GM21576 (cell line): ENCODE measurements around the gene ARHGAP10.
"Not testable (repeated sequence)": the region's sequence is repeated elsewhere in the genome, so short reads cannot be mapped to it uniquely, and the experiment has no call there.

ENCODE experiments used
- ATAC-seq: cut with Tn5 transposase; IDR thresholded peaks from one replicate; pipeline ENCODE4 v1.9.1; 2021; ENCODE audit warnings: mild to moderate bottlenecking, moderate library complexity; ENCODE audit not compliant: unreplicated experiment

The ARHGAP10 gene

DNA sequence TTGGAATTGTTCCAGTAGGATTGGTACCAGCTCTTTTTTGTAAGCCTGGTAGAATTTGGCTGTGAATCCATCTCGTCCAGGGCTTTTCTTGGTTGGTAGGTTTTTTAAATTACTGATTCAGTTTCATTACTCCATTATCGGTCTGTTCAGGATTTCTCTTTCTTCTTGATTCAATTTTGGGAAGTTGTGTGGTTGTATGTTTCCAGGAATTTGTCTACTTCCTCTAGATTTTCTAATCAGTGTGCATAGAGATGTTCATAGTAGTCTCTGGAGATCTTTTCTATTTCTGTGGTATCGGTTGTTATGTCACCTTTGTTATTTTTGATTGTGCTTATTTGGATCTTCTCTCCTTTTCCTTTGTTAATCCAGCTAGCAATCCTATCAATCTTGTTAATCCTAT lies 248.7 kb downstream of the ARHGAP10 start:
- no peak for ATAC-seq

DNA sequence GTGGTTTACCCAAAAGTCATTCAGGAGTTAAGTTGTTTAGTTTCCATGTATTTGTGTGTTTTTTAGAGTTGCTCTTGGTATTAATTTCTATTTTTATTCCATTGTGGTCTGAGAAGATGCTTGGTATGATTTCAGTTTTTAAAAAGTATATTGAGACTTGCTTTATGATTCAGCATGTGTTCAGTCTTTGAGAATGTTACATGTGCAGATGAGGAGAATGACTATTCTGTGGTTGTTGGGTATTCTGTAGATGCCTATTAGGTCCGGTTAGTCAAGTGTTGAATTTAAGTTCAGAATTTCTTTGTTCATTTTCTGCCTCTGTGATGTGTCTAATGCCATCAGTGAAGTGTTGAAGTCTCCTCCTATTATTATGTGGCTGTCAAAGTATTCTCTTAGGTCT lies 249.4 kb downstream of the ARHGAP10 start:
- peak; percentile 90 for ATAC-seq

DNA sequence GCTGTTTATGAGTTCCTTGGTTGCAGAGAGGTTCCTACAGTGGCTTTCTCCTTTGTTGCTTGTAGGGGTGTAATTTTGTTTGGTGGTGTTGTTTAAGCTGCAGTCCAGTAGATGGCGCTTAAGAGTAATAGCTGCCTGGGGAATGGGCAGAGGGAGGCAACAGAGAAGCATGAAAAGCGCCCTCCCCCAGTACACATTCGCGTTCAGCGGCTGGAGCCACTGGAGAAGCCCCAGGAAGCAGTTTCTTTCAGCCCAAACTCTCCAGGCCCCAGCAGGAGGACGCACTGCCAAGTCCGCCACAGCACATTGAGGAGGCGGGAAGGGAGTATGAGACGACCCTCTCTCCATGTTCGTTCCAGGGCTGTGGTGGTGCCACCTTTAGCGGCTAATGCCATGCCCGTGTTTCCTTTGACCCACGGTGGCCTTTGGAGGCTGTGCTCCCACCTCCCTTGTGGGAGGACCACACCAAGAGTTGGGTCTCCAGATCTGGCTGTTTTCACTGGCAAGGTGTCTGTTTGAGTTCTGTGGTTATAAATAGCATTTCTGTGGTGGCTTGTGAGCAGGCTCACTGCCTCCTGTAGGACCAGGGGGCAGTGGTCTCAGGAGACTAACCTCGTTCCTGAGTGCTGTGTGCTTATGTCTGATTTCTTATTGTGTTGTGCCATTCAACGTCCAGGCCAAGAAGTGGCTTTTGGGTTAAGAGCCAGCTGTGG lies 252.3 kb downstream of the ARHGAP10 start:
- no peak for ATAC-seq

DNA sequence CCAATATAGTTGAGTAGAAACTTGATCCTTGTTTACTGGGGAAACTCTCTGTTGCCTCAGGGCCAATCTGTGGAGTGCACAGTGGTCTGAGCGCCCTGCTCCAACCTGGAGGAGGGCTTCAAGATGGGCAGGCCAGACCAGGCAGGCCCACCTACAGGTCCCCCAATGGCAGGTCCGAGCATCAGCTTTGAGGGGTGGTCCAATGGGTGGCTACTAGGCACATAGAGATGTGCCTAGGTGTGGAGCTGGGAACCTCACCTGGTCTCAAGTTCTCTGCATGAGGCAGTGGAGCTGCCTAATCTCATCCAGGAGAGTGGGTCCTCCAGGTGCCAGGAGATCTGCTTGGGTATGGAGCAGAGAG lies 252.9 kb downstream of the ARHGAP10 start:
- no peak for ATAC-seq

DNA sequence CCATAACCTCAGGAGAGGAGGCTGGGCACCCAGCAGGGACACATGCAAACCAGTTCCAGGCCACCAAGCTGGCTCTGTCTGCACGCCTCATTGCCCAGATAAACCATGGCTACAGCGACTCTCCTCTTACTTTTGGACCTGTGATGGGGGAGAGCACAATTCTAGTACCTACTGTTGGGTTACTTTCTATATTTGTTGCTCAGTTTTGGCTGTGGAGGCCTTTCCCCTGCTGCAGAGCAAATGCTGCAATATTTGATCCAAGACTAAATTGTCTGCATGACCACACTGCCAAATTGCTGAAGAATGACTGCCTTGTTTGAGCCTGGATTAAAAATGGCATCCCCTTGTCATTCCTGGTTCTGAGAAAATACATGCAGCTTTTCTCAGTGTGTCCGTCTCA lies 253.5 kb downstream of the ARHGAP10 start:
- no peak for ATAC-seq

DNA sequence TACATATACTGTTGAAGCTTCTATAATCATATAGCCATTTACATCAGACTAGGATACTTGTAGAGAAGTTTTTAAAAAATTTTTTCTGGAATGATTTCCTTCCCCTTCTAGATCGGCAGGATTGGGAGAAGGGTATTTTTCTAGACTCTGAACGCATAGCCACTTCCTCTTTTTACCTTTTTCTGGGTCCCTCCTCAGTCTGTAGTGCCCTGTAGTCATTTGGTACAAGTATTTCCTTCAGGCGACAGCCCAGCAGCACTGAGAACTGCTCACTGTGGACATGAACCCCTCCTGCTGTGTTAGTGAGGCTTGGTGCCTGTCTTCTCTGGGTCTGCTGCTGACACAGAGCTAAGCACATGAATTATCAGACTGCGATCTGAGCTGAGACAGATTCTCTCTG lies 255.4 kb downstream of the ARHGAP10 start:
- peak; percentile 66 for ATAC-seq

DNA sequence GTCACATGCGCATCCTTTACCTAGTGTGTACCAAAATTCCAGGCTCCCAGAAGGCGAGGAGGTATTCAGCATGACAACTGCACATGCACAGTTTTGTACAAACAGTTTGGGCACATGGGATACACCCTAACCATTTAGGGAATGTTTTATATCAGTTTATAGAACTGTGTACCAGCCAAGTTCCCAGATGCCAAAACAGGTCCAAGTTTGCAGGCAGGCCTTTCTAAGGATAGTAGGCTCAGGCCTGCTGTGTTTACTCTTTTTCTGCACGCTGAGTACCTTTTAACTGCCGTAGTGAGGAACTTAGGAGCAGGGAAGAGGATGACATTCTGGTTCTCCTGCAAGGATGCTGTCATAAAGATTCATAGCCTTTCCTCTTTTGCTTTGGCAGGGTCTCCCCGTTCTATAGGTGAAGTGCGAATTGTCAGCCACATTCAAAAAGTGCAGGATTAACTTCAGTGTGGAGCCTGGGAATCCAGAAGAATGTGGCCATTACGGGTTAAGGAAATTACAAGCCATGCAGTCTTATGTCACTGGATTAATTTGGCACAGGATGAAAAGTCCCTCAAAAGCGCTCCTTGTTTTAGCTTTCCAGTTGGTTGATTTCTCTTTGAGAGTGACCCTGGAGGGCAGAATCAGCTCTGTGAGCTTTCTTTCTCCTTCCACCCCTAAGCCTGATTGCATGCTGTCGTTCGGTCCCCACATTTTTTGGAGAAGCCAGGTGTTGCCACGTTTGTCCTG lies 259.8 kb downstream of the ARHGAP10 start:
- ATAC-seq, result no peak

DNA sequence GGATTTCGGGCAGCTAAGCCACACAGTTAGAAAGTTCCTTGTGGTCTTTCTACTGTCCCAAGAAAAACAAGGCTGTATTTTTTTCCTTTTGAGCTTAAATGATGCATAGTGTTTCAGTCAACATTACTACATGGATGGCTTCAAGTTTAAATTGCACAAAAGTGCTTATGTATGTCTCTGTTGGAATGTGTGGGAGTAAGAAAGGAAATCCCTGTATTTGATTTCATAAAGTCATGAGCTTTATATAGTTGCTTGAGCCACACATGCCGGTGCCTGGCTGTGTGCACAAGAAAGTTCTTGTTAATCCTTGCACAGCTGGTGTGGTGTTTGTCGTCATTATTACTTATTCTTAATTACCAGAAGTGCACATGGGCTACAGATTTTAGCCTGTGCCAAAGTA lies 262.2 kb downstream of the ARHGAP10 start:
- no peak for ATAC-seq

DNA sequence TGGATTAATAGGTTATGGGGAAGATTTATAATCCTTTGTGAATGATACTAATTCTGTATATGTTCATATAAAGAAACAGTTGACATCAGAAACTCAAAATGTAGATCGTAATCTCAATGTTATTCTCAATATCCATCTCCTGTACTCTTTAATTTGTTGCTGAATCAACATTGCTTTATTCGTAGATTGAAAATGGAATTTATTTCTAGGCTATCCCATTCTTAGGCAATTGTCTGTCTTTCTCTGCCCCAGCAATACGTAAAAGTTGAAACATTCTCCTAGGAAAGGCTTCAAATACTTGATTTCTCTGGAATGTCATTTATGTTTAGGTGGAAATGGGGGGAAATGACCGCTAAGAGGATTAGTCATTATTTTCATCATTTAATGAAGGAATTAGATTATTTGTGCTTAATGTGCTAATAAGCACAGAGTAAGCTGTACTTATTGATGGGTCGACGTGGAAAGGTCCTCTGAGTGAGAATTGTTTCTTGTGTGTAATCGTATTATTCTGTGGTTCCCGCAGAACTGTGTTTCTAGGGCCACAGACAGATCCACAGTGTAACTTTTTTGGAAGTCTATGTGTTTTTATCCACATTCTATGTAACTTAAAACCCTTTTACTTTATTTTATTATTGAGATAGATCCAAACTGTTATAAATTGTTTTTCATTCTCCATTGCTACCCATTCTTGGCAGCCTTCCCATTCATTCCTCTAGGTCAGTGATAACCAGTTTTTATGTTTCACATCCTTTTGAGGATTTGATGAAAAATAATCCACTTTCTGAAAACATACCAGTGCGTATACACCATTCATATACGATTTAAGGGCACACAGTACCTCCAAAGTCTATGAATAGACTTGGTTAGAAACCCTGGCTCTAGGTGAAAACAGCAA lies 262.9 kb downstream of the ARHGAP10 start:
- no peak for ATAC-seq

DNA sequence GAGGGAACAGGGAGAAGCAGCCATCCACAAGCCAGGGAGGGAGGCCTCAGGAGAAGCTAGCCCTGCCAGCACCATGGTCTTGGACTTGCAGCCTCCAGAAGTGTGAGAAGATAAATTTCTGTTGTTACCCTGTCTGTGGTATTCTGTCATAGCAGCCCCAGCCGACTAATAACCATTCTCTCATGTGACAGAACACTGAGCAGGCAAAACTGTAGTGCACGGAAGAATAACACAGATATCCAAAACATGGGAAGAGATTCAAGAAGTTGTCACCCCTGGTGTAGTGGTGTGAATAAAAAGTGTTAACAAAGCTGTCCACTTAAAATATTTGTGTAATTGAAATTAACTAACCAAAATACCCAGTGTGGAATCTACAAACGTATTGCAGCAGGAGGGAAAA lies 265.0 kb downstream of the ARHGAP10 start:
- no peak for ATAC-seq

DNA sequence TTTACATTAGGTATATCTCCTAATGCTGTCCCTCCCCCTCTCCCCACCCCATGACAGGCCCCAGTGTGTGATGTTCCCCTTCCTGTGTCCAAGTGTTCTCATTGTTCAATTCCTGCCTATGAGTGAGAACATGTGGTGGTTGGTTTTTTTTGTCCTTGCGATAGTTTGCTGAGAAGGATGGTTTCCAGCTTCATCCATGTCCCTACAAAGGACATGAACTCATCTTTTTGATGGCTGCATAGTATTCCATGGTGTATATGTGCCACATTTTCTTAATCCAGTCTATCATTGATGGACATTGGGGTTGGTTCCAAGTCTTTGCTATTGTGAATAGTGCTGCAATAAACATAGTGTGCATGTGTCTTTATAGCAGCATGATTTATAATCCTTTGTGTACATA lies 268.1 kb downstream of the ARHGAP10 start:
- ATAC-seq, result not testable (repeated sequence)

DNA sequence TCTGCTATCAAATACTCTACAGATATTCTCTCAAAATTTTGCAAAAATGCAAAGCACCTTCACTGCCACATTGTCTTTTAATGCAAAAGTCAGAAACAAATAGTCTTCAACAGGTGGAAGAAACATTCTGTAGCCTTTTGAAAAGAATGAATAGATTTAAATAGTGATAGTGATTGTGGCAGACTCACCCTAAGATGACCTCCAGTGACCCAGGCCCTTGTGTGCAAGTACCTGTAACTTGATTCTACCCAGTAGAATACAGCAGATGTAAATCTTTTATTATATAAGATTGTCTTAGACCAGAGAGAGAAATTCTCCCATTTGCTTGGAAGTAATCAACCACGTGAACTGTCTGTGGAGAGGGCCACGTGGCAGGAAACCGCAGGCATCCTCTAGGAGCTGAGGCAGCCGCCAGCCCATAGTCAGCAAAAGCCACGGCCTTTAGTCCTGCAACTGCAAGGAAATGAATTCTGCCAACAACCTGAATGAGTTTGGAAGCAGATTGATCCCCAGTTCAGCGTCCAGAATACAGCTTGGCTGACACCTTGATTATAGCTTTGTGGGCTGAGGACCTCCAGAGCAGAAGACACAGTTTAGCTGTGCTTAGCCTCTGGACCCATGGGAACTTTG lies 272.5 kb downstream of the ARHGAP10 start:
- no peak for ATAC-seq

DNA sequence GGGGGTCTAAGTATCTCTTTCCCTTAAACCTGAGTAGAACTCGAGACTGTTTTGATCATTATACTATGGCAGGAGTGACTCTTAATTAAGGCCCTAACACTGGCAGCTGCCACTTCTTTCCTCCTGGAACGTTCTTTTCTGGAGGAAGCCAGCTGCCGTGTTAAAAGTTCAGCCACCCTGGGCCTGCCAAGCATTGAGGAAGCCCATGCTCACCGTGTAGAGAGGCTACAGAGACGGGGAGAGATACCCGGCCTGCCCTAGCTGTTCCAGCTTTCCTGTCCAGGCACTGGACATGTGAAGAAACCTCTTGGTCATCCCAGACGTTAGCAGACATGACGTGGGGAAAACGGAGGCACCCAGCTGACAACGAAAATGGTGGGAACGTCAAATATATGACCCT lies 274.1 kb downstream of the ARHGAP10 start:
- no peak for ATAC-seq

DNA sequence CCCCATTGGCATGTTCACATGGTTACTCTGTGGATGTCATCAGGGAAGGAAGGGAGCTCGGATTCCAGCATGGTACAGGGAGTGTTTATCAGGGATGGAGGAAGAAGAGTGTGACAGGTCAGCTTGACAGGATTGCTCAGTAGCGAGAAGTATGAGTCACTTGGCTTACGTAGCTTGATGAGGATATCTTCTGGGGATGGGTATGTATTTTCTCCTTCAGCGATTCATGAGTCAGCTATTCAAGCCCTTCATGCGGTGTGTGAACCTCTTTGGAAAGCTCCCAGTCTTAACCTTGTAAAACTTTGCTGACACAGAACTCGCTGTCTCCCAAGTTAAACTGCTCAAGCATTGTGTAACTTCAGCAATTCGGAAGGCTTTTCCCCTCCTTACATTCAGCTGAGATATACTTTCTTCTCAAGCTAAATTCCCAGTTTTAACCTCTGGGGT lies 275.4 kb downstream of the ARHGAP10 start:
- no peak for ATAC-seq

DNA sequence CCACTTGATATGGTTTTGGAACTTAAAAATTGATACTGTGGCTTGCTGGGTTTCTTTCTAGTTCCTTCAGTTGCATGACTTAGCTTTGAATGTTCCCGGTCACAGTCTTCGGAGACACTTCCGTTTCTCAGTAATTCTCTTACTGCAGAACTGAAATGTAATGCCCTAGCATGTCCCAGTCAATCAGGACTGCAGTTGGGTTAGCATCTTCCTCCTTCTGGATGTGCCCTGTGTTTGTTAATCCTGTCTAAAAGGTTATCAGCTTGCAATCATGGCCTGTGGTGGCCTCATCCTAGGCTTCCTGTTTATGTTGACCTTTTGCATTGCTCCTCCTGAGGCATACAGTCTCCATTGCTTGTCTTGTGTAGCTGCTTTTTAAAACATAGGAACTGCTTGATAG lies 275.9 kb downstream of the ARHGAP10 start:
- no peak for ATAC-seq

DNA sequence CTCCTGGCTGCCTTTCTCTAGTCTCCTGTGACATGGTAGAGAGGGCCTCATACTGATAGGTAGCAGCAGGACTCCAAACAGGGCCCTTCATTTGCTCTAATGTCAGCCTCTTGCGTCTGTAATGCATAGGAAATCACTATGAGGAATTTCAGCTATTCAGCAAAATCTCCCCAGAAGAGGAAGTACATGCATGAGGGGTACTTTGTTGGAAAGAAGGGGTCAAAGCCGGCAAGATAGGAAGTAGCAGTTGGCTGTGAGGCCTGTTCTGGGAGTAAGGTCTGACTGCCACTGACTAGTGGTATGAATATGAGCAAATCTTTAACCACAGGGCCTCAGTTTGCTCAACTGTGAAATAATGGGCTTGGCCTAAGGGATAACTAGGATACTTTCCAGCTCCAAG lies 283.2 kb downstream of the ARHGAP10 start:
- no peak for ATAC-seq

DNA sequence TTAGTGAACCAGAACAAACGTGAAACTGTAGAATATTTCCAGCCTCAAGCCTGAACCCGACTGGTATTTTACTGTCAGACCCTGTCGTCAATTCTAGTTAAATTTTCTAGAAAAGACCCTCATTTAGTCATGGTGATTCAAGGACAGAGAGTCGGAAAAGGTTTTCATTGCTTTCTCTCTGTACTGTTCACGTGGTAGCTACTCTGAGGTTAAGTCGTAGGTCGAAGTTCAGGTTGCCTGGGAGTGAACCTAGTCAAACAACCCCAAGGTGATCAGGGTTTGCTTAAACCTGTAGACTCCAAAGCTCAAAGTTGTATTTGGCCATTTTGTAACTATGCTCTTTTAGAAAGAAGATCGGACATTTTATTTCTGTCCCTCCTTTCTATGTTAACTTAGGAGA lies 283.6 kb downstream of the ARHGAP10 start:
- ATAC-seq, result no peak

DNA sequence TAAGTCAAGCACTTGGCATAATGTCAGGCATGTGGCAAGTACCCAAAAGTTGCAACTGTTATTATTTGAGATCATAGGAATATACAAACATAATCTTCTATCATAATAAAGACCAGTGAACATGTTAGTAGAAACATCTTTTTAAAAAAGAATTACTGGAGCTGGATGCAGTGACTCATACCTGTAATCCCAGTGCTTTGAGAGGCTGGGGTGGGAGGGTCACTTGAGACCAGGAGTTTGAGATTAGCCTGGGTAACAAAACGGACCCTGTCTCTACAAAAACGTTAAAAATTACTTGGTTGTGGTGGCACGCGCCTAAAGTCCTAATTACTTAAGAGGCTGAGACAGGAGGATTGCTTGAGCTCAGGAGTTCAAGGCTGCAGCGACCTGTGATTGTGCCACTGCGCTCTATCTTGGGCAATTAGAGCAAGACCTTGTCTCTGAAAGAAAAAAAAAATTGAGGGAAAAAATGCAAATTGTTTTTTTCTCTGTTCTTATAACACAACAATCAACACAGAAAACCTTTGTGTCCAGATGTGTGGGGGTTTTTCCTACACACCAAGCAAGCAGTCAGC lies 284.3 kb downstream of the ARHGAP10 start:
- ATAC-seq, result no peak

DNA sequence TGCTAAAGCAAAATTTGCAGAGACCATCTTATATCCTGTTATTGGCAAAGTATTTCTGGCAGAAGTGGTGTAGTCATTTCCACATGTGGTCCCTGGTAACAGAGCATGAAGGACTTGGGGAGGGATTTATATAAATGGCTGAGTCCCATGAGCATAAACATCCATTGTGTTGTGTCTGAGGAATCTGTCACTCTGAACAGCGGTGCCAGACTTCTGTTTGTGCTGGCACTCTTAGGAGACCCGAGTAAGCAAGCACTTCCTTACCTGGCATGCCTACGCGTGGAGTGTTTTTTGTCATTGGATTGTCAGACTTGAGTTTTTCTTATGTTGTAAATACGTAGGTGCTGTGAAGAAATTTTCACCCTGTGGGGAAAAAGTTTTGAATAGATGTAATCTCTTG lies 285.9 kb downstream of the ARHGAP10 start:
- ATAC-seq, result no peak

DNA sequence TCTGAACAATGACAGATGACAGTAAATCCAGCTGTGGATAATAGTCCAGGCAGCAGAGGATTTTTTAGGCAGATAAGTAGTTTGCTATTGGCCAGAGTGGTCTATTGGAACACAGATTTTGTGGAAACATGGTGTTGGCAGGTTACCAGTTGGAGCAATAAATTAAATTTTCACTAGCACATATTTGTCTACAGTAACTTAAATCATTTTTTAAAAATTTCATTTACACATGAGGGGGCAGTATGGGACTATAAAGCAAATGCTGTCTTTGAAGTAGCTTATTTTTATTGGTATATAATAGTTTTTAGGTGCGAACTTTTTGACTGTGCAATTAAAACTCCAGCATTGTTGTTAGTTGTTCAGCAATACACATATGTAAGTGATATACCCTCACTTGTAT lies 289.8 kb downstream of the ARHGAP10 start:
- ATAC-seq, result no peak

DNA sequence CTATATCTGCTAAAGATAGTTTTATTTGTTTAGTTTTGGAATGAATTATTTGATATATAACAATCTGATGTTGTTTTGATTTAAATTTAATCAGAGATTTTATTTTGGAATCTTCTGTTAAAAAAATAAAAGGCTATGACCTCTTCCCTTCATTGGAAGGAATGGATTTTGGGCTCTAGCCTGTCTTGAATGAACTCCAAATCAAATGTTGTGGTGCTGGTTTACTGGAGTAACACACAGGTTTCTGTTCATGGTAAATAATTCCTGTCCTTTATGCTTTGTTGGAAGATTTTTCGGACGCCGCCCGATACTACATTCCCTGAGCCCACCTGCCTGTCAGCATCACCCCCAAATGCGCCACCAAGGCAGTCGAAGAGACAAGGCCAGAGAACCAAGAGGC lies 291.1 kb downstream of the ARHGAP10 start:
- ATAC-seq, result no peak
